Measurements from ENCODE around the gene OSBPL6. TPM values are rescaled to one million over a fixed set of nuclear protein-coding genes. Genes with fewer than 3 reads are reported as not detected.

OSBPL6 gene
- total and polyA plus RNA-seq, 9 of the 15 experiments (the other 6 are each of a cell fraction or from before 2014, with no cell fraction given), result 3.4 to 12.7 (median 9.3) TPM

DNA sequence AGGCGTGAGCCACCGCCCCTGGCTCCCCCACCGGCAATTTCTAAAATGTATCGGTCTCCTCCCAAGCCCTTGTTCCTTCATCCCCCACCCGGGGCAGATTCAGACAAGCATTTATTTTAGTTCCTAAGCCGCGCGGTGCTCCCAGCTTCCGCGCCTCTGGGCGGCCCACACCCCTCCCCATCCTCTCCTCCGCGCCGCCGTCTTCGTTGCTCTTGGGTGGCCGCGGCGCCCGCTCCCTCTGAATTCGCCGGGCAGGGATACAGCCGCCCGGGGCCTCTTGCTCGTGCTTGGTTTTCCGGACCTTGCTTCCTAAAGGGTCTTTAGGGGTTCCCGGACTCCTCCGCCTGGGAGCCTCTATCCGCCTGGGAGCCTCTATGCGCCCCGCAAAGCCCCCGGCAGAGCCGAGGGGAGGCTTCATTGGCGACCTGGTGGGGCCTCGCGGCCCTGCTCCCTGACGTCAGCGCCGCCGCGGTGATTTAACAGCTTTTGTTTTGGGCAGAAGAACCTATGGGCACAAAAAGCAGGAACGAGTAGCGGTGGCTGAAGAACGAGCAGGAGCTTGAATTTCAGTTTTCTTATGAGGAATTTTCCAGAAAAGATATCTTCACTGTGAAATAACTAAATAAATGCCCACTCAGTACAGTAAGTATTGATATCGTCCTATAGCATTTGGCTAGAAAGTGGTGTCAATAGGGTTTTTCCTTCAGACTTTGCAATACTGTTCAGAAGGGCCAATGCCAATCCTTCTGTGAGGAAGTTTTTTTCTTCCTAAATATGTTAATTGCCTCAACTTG lies 219.4 kb downstream of the OSBPL6 start (continued):
- TF ChIP-seq, protein P1, sequence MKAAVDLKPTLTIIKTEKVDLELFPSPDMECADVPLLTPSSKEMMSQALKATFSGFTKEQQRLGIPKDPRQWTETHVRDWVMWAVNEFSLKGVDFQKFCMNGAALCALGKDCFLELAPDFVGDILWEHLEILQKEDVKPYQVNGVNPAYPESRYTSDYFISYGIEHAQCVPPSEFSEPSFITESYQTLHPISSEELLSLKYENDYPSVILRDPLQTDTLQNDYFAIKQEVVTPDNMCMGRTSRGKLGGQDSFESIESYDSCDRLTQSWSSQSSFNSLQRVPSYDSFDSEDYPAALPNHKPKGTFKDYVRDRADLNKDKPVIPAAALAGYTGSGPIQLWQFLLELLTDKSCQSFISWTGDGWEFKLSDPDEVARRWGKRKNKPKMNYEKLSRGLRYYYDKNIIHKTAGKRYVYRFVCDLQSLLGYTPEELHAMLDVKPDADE (conservative IDR thresholded peaks at IDR 0.05; ENCODE audit: control insufficient read depth, low read depth, low read length), result no peak
- TF ChIP-seq PCBP2 (IDR thresholded peaks at IDR 0.05; ENCODE audit: low read depth, low read length, poor library complexity, severe bottlenecking), result no peak
- TF ChIP-seq DIDO1 (tag; IDR thresholded peaks at IDR 0.05; ENCODE audit: low read depth), result no peak
- no peak for TF ChIP-seq SLC30A9 (CRISPR knock-in tag; IDR thresholded peaks at IDR 0.05)
- no peak for TF ChIP-seq KDM2B (CRISPR knock-in tag; IDR thresholded peaks at IDR 0.05)
- peak; percentile 52; the same call in 1 of the 2 replicates for TF ChIP-seq NR2C2 (CRISPR knock-in tag; IDR thresholded peaks at IDR 0.05)
- no peak for TF ChIP-seq NR2C2 (tag; IDR thresholded peaks at IDR 0.05)
- peak; percentile 59 for TF ChIP-seq NFE2 (IDR thresholded peaks at IDR 0.05; ENCODE audit: low read depth)
- TF ChIP-seq, protein P2, sequence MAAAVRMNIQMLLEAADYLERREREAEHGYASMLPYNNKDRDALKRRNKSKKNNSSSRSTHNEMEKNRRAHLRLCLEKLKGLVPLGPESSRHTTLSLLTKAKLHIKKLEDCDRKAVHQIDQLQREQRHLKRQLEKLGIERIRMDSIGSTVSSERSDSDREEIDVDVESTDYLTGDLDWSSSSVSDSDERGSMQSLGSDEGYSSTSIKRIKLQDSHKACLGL (CRISPR knock-in tag; IDR thresholded peaks at IDR 0.05; ENCODE audit: borderline replicate concordance, poor library complexity, severe bottlenecking), result no peak
- no peak for TF ChIP-seq NFIX (CRISPR knock-in tag; IDR thresholded peaks at IDR 0.05; ENCODE audit: low read depth)
- TF ChIP-seq U2AF2 (optimal IDR thresholded peaks at IDR 0.05; ENCODE audit: low read depth, low read length), result no peak
- no peak for TF ChIP-seq FOXP4 (CRISPR knock-in tag; IDR thresholded peaks at IDR 0.05; ENCODE audit: borderline replicate concordance)
- no peak; a peak in 1 of 4 replicates for TF ChIP-seq TEAD1 (CRISPR knock-in tag; IDR thresholded peaks at IDR 0.05)
- no peak for TF ChIP-seq RFX5 (IDR thresholded peaks at IDR 0.05; ENCODE audit: low read depth, low read length)
- TF ChIP-seq POLR3A (IDR thresholded peaks at IDR 0.05; ENCODE audit: borderline replicate concordance, extremely low read depth, insufficient read depth, insufficient read length), result no peak
- TF ChIP-seq HNRNPH1 (optimal IDR thresholded peaks at IDR 0.05; ENCODE audit: low read depth, low read length), result no peak
- TF ChIP-seq CAMTA2 (CRISPR knock-in tag; conservative IDR thresholded peaks at IDR 0.05), result no peak
- no peak for TF ChIP-seq ZNF511 (CRISPR knock-in tag; IDR thresholded peaks at IDR 0.05)
- no peak for TF ChIP-seq ZNF347 (CRISPR knock-in tag; IDR thresholded peaks at IDR 0.05; ENCODE audit: low read depth)
- no peak for TF ChIP-seq ILK (tag; IDR thresholded peaks at IDR 0.05; ENCODE audit: borderline replicate concordance, low read depth)
- TF ChIP-seq KAT7 (CRISPR knock-in tag; IDR thresholded peaks at IDR 0.05; ENCODE audit: borderline replicate concordance), result peak; percentile 78
- no peak for TF ChIP-seq BRD9 (IDR thresholded peaks at IDR 0.05; ENCODE audit: low read depth, partially characterized antibody)
- TF ChIP-seq LCOR (CRISPR knock-in tag; IDR thresholded peaks at IDR 0.05), result peak; percentile 78
- 0 out of 2 replicates have a peak, but pooled peaks have one; percentile 17 for TF ChIP-seq KLF13 (tag; IDR thresholded peaks at IDR 0.05; ENCODE audit: borderline replicate concordance, low read depth)
